ENCODE results near the gene TANGO6.
"Not testable (repeated sequence)": the region's sequence is repeated elsewhere in the genome, so short reads cannot be mapped to it uniquely, and the experiment has no call there.

TANGO6 gene

GRCh38 chr16:69048328-69049120 lies 205.2 kb downstream of the TANGO6 start:
- Histone ChIP-seq H3K27me3 (no peaks in the 10 kb centered on the region), H3K9me3 (no peaks in the 10 kb centered on the region), H3K4me3 (ENCODE audit: low read depth in 1 of 2, low read length in 1 of 2) (no peak overlapping the region), H3K4me1 (ENCODE audit: control insufficient read depth in 1 of 2, insufficient read depth in 1 of 2, low read depth in 1 of 2, low read length in 1 of 2) (no peaks in the 10 kb centered on the region), H3K36me3 (peaks cover 11% of the 10 kb centered on the region), H3K27ac (no peak overlapping the region)
- no peak for TF ChIP-seq CTCF (IDR thresholded peaks at IDR 0.05)

- Histone ChIP-seq H3K27ac (no peak overlapping the region), H3K4me3 (ENCODE audit: low read depth in 1 of 2, low read length in 1 of 2) (no peak overlapping the region), H3K36me3 (peaks cover 5% of the 10 kb centered on the region), H3K4me1 (ENCODE audit: control insufficient read depth in 1 of 2, insufficient read depth in 1 of 2, low read depth in 1 of 2, low read length in 1 of 2) (no peaks in the 10 kb centered on the region), H3K27me3 (no peaks in the 10 kb centered on the region), H3K9me3 (no peaks in the 10 kb centered on the region)
- TF ChIP-seq CTCF (IDR thresholded peaks at IDR 0.05) = no peak
Observed at GRCh38 chr16:69049146-69049545, 205.8 kb downstream of the TANGO6 start.

- Histone ChIP-seq H3K9me3 (no peaks in the 10 kb centered on the region), H3K27me3 (no peaks in the 10 kb centered on the region), H3K4me3 (ENCODE audit: low read depth in 1 of 2, low read length in 1 of 2) (no peak overlapping the region), H3K36me3 (no peaks in the 10 kb centered on the region), H3K27ac (no peak overlapping the region), H3K4me1 (ENCODE audit: control insufficient read depth in 1 of 2, insufficient read depth in 1 of 2, low read depth in 1 of 2, low read length in 1 of 2) (no peaks in the 10 kb centered on the region)
- no peak for TF ChIP-seq CTCF (IDR thresholded peaks at IDR 0.05)
Observed at GRCh38 chr16:69049603-69050375, 206.5 kb downstream of the TANGO6 start.

- H3K27ac ChIP-seq; H3K27me3 ChIP-seq; H3K9me3 ChIP-seq; H3K4me3 ChIP-seq (ENCODE audit: low read depth in 1 of 2, low read length in 1 of 2); H3K36me3 ChIP-seq: not testable (repeated sequence)
- H3K4me1 ChIP-seq (ENCODE audit: control insufficient read depth in 1 of 2, insufficient read depth in 1 of 2, low read depth in 1 of 2, low read length in 1 of 2) = peaks cover 10 to 11% of the 10 kb centered on the region in 2 experiments
Observed at GRCh38 chr16:69051517-69051830, 208.1 kb downstream of the TANGO6 start.

GRCh38 chr16:69055008-69055407 lies 211.7 kb downstream of the TANGO6 start:
- no peak overlapping the region for H3K27ac ChIP-seq
- no peak for TF ChIP-seq CTCF (IDR thresholded peaks at IDR 0.05)
- no peak overlapping the region for H3K4me3 ChIP-seq (ENCODE audit: low read depth in 1 of 2, low read length in 1 of 2)
- peaks cover 35 to 38% of the 10 kb centered on the region in 2 experiments for H3K4me1 ChIP-seq (ENCODE audit: control insufficient read depth in 1 of 2, insufficient read depth in 1 of 2, low read depth in 1 of 2, low read length in 1 of 2)
- no peaks in the 10 kb centered on the region for H3K36me3 ChIP-seq
- no peaks in the 10 kb centered on the region for H3K27me3 ChIP-seq
- H3K9me3 ChIP-seq = no peaks in the 10 kb centered on the region

- no peaks in the 10 kb centered on the region for H3K9me3 ChIP-seq
- no peak for TF ChIP-seq CTCF (IDR thresholded peaks at IDR 0.05)
Observed at GRCh38 chr16:69055980-69056379, 212.6 kb downstream of the TANGO6 start.

More at GRCh38 chr16:69055980-69056379, 212.6 kb downstream of the TANGO6 start:
- no peak overlapping the region for H3K4me3 ChIP-seq (ENCODE audit: low read depth in 1 of 2, low read length in 1 of 2)
- no peak overlapping the region for H3K27ac ChIP-seq
- H3K4me1 ChIP-seq (ENCODE audit: control insufficient read depth in 1 of 2, insufficient read depth in 1 of 2, low read depth in 1 of 2, low read length in 1 of 2) = peaks cover 35 to 38% of the 10 kb centered on the region in 2 experiments
- no peaks in the 10 kb centered on the region for H3K27me3 ChIP-seq
- no peaks in the 10 kb centered on the region for H3K36me3 ChIP-seq
